HUES48 (cell line): ENCODE results near the gene CHD8.
A peak's percentile ranks its signal among the peaks of the same experiment; 100 is the strongest.
"Not testable (repeated sequence)": the region's sequence is repeated elsewhere in the genome, so short reads cannot be mapped to it uniquely, and the experiment has no call there.

Experiments
- H3K27ac ChIP-seq: one replicate; pipeline ENCODE4 v1.7.0; 2013; ENCODE audit warnings: low read depth, low read length, inconsistent platforms
- H3K27me3 ChIP-seq: 2 replicates; pipeline ENCODE4 v1.6.1; 2013; ENCODE audit warnings: mild to moderate bottlenecking, low read length; ENCODE audit not compliant: control insufficient read depth, insufficient read depth
- H3K36me3 ChIP-seq: 2 replicates; pipeline ENCODE4 v1.6.1; 2013; ENCODE audit warnings: low read length; ENCODE audit not compliant: control insufficient read depth, insufficient read depth
- H3K4me1 ChIP-seq: 2 replicates; pipeline ENCODE4 v1.6.1; 2013; ENCODE audit warnings: mild to moderate bottlenecking, low read length; ENCODE audit not compliant: control insufficient read depth, insufficient read depth
- H3K4me3 ChIP-seq: 2 replicates; pipeline ENCODE4 v1.5.1; 2013; ENCODE audit warnings: mild to moderate bottlenecking, low read depth, low read length
- H3K9ac ChIP-seq: 2 replicates; pipeline ENCODE4 v1.6.1; 2013; ENCODE audit warnings: mild to moderate bottlenecking, low read depth, low read length, moderate library complexity
- H3K9me3 ChIP-seq: 2 replicates; pipeline ENCODE4 v1.6.1; 2013; ENCODE audit warnings: low read length; ENCODE audit not compliant: control insufficient read depth, insufficient read depth

CHD8 gene

GRCh38 chr14:21476523-21476924 lies 20.6 kb upstream of the CHD8 start:
- Histone ChIP-seq H3K36me3 (peaks cover 30% of the 10 kb centered on the region), H3K9ac (peak overlapping the region; percentile 60), H3K9me3 (no peaks in the 10 kb centered on the region), H3K4me3 (peak overlapping the region; percentile 100), H3K4me1 (peaks cover 7% of the 10 kb centered on the region), H3K27ac (peak overlapping the region; percentile 91), H3K27me3 (no peaks in the 10 kb centered on the region)

GRCh38 chr14:21475767-21476522 lies 20.0 kb upstream of the CHD8 start:
- H3K27ac ChIP-seq: peak overlapping the region; percentile 91
- peak overlapping the region; percentile 60 for H3K9ac ChIP-seq
- H3K4me3 ChIP-seq: peak overlapping the region; percentile 100
- peaks cover 7% of the 10 kb centered on the region for H3K4me1 ChIP-seq
- H3K9me3 ChIP-seq: no peaks in the 10 kb centered on the region
- peaks cover 27% of the 10 kb centered on the region for H3K36me3 ChIP-seq
- H3K27me3 ChIP-seq: no peaks in the 10 kb centered on the region

GRCh38 chr14:21467616-21468015 lies 11.7 kb upstream of the CHD8 start:
- Histone ChIP-seq H3K4me3 (no peak overlapping the region), H3K4me1 (no peaks in the 10 kb centered on the region), H3K36me3 (peaks cover 70% of the 10 kb centered on the region), H3K9me3 (no peaks in the 10 kb centered on the region), H3K27ac (no peak overlapping the region), H3K27me3 (no peaks in the 10 kb centered on the region), H3K9ac (no peak overlapping the region)

GRCh38 chr14:21455592-21455911 lies 371 bp downstream of the CHD8 start:
- Histone ChIP-seq H3K9ac (peak overlapping the region; percentile 94), H3K27me3 (no peaks in the 10 kb centered on the region), H3K4me3 (peak overlapping the region; percentile 90), H3K27ac (peak overlapping the region; percentile 95), H3K36me3 (peaks cover 33% of the 10 kb centered on the region), H3K9me3 (no peaks in the 10 kb centered on the region), H3K4me1 (peaks cover 13% of the 10 kb centered on the region; the same call in 1 of the 2 replicates)

GRCh38 chr14:21454843-21455544 lies 929 bp downstream of the CHD8 start:
- Histone ChIP-seq H3K4me1 (peaks cover 13% of the 10 kb centered on the region; the same call in 1 of the 2 replicates), H3K9me3 (no peaks in the 10 kb centered on the region), H3K27ac (peak overlapping the region; percentile 95), H3K9ac (peak overlapping the region; percentile 94), H3K36me3 (peaks cover 30% of the 10 kb centered on the region), H3K27me3 (no peaks in the 10 kb centered on the region), H3K4me3 (peak overlapping the region; percentile 90)

- Histone ChIP-seq H3K36me3 (peaks cover 28% of the 10 kb centered on the region), H3K9ac (no peak overlapping the region), H3K4me1 (peaks cover 8% of the 10 kb centered on the region; the same call in 1 of the 2 replicates), H3K9me3 (no peaks in the 10 kb centered on the region), H3K27ac (no peak overlapping the region), H3K27me3 (no peaks in the 10 kb centered on the region), H3K4me3 (no peak overlapping the region)
These were observed 6.1 kb downstream of the CHD8 start for GRCh38 chr14:21449899-21450216.

GRCh38 chr14:21442657-21443056 lies 13.3 kb downstream of the CHD8 start:
- not testable (repeated sequence) for H3K9me3 ChIP-seq, H3K36me3 ChIP-seq, H3K4me1 ChIP-seq

GRCh38 chr14:21440859-21441258 lies 15.1 kb downstream of the CHD8 start:
- H3K27ac ChIP-seq: no peak overlapping the region
- H3K9me3 ChIP-seq: no peaks in the 10 kb centered on the region
- no peaks in the 10 kb centered on the region for H3K27me3 ChIP-seq
- no peak overlapping the region for H3K9ac ChIP-seq
- no peak overlapping the region for H3K4me3 ChIP-seq
- H3K4me1 ChIP-seq: peaks cover 16% of the 10 kb centered on the region
- H3K36me3 ChIP-seq: no peaks in the 10 kb centered on the region

More at GRCh38 chr14:21442657-21443056, 13.3 kb downstream of the CHD8 start:
- H3K27ac ChIP-seq, H3K4me3 ChIP-seq, H3K27me3 ChIP-seq, H3K9ac ChIP-seq: not testable (repeated sequence)

GRCh38 chr14:21437063-21437901 lies 18.6 kb downstream of the CHD8 start:
- peaks cover 17% of the 10 kb centered on the region for H3K4me1 ChIP-seq
- peak overlapping the region; percentile 93 for H3K27ac ChIP-seq
- H3K27me3 ChIP-seq: no peaks in the 10 kb centered on the region
- H3K9me3 ChIP-seq: no peaks in the 10 kb centered on the region
- H3K36me3 ChIP-seq: peaks cover 18% of the 10 kb centered on the region
- peak overlapping the region; percentile 73 for H3K9ac ChIP-seq
- peak overlapping the region; percentile 90 for H3K4me3 ChIP-seq

- H3K9me3 ChIP-seq: no peaks in the 10 kb centered on the region
- H3K27ac ChIP-seq: peak overlapping the region; percentile 53
- H3K4me1 ChIP-seq: peaks cover 17% of the 10 kb centered on the region
These were observed 19.3 kb downstream of the CHD8 start for GRCh38 chr14:21436567-21437062.

More at GRCh38 chr14:21436567-21437062, 19.3 kb downstream of the CHD8 start:
- Histone ChIP-seq H3K36me3 (peaks cover 23% of the 10 kb centered on the region), H3K27me3 (no peaks in the 10 kb centered on the region), H3K9ac (peak overlapping the region; percentile 73), H3K4me3 (peak overlapping the region; percentile 90)
